Vagina (tissue), 2 donors: ENCODE measurements around the gene RPL5.

Experiments used
- POLR2AphosphoS5 ChIP-seq, 2 donors: sonication (generic); formaldehyde crosslinking; IDR thresholded peaks; one replicate each; pipeline ENCODE4 v1.9.0; 2017; ENCODE audit warnings: antibody characterized with exemption in 2 of 2, mild to moderate bottlenecking in 2 of 2, low read depth in 1 of 2; ENCODE audit not compliant: insufficient read depth in 1 of 2
- TF ChIP-seq, protein P1 (sequence below), 3 experiments: fragments of 450-650 bp in 2 of 3; fragments of 200-600 bp in 1 of 3; sonication (generic) in 1 of 3; IDR thresholded peaks; one replicate each; pipeline ENCODE4 v1.5.1; 2017 to 2019; ENCODE audit warnings: antibody characterized with exemption in 3 of 3, mild to moderate bottlenecking in 2 of 3, moderate library complexity in 2 of 3

DNA sequence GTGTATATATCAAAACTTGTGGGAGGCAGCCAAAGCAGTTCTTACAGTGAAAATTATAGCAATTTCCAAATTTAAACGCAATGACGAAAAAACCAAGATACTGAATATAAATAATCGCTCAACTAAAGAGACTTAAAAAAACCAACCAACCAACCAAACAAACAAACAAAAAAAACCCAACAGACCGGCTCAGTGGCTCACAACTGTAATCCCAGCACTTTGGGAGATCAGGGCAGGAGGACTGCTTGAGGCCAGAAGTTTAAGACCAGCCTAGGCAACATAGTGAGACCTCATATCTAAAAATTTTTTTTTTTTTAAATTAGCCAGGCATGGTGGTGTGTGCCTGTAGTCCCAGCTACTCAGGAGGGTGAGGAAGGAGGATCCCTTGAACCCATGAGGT, 23.4 kb downstream of the RPL5 start:
- TF ChIP-seq, protein P1, sequence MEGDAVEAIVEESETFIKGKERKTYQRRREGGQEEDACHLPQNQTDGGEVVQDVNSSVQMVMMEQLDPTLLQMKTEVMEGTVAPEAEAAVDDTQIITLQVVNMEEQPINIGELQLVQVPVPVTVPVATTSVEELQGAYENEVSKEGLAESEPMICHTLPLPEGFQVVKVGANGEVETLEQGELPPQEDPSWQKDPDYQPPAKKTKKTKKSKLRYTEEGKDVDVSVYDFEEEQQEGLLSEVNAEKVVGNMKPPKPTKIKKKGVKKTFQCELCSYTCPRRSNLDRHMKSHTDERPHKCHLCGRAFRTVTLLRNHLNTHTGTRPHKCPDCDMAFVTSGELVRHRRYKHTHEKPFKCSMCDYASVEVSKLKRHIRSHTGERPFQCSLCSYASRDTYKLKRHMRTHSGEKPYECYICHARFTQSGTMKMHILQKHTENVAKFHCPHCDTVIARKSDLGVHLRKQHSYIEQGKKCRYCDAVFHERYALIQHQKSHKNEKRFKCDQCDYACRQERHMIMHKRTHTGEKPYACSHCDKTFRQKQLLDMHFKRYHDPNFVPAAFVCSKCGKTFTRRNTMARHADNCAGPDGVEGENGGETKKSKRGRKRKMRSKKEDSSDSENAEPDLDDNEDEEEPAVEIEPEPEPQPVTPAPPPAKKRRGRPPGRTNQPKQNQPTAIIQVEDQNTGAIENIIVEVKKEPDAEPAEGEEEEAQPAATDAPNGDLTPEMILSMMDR (IDR thresholded peaks at IDR 0.05) = no peak
- no peak for TF ChIP-seq POLR2AphosphoS5 (IDR thresholded peaks at IDR 0.05; ENCODE audit: insufficient read depth in 1 of 2, low read depth in 1 of 2)
